Measurements from ENCODE around the gene ABLIM2. TPM values are rescaled to one million over a fixed set of nuclear protein-coding genes. Genes with fewer than 3 reads are reported as not detected.

ABLIM2 gene
- total RNA-seq, 2 experiments from 2014 or later: 0.13 TPM; not detected in 1

DNA sequence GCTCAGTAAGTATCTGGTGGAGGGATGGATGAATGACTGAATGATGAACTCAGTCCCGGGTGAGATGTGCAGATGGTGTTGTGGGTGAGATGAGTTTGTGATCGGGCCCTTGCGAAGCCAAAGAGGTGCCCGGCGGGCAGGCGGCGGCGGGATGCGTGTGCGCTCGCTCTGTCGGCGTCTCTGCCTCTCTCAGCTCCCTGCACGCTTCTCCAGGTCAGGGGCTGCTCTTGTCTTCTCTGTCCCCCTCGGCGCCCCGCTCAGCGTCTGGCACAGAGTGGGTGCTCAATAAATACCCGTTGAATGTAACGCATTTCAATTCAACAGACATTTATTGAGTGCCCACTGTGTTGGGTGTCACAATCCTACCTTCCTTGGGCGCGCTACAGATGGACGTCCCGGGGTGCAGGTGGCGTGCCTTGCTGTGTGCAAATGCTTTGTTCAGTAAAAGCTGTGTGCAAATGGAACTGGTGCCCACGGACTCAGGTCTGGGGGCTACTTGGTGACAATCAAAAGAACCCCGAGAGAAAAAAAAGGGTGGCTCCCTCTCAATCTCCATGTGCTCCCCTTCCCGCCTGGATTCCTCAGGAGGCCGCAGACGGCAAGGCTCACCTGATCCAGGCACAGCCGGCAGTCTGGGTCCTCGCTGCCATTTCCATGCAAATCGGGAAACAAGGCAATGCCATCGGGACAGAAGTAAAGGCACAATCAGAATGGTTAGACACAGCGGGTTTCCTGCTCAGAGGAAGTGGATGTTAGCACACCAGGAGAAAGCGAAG is 153.4 kb downstream of the ABLIM2 start:
- H3K27ac Mint-ChIP-seq: no peak overlapping the region
- H3K9me3 Mint-ChIP-seq: no peaks in the 10 kb centered on the region
- H3K36me3 Mint-ChIP-seq (ENCODE audit: low read depth): no peaks in the 10 kb centered on the region

DNA sequence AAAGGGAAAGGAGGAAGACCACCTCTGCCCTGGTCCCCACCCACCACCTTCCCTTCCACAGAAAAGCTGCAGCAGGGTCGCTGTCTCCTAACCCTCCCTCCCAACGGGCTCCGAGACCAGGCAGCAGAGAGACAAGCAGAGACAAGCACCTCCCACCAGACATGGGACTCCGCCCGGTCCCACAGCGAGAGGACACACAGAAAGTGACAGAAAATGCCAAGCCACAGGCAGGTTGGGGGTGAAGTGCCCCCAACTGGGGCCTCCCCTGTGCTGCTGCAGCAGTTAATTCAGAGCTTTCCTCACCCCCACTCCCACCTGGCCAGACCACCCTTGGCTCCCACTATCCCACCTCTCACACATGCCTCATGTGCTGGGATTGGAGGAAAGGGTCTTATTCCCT is 154.5 kb downstream of the ABLIM2 start:
- Mint-ChIP-seq H3K36me3 (ENCODE audit: low read depth) (no peaks in the 10 kb centered on the region), H3K27me3 (no peaks in the 10 kb centered on the region), H3K27ac (no peak overlapping the region), H3K4me3 (no peak overlapping the region), H3K9me3 (no peaks in the 10 kb centered on the region), H3K4me1 (no peaks in the 10 kb centered on the region)
- CTCF ChIA-PET: no interaction called here
- POLR2A ChIA-PET: no interaction called here
- no peak for DNase-seq

More for the DNA sequence above, 153.4 kb downstream of the ABLIM2 start:
- Mint-ChIP-seq H3K27me3 (no peaks in the 10 kb centered on the region), H3K4me1 (no peaks in the 10 kb centered on the region), H3K4me3 (no peak overlapping the region)
- no peak for DNase-seq
- ChIA-PET CTCF (no interaction called here), POLR2A (no interaction called here)

DNA sequence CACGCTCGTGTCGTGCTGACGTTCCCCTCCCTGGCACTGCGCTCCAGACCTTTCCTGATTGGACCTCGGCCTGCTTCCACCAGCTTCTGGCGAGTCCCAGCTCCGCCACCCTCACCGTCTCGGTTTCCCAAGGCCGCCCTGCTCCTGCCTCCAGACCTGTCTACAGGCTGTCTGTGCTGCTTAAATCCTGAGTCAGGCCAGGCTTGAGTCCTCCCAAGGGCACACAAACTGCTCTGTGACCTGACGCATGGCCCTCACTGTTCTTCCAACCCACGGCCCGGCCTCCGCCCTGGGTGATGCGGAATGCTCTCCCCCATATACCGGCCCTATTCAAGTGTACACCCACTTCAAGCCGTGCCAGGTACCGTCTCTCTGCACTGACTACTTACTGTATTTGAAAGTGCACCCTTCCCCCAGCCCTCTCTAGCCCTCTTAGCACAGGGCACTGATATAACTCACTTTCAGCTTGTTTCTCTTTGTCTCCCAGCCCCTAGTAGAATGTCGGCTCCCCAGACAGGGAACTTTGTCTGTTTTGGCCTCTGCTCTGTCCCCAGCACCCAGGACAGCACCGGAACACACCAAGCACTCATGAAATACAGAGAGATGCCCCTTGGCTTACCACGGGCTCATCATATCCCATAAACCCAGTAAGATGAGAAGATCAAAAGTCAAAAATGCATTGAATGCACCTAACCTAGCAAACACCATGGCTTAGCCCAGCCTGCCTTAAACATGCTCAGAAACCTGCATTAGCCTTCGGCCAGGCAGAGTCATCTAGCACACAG is 155.9 kb downstream of the ABLIM2 start:
- CTCF ChIA-PET: no interaction called here
- Mint-ChIP-seq H3K4me1 (no peaks in the 10 kb centered on the region), H3K9me3 (no peaks in the 10 kb centered on the region), H3K4me3 (no peak overlapping the region), H3K27ac (no peak overlapping the region), H3K36me3 (ENCODE audit: low read depth) (no peaks in the 10 kb centered on the region), H3K27me3 (no peaks in the 10 kb centered on the region)
- POLR2A ChIA-PET: no interaction called here
- no peak for DNase-seq

DNA sequence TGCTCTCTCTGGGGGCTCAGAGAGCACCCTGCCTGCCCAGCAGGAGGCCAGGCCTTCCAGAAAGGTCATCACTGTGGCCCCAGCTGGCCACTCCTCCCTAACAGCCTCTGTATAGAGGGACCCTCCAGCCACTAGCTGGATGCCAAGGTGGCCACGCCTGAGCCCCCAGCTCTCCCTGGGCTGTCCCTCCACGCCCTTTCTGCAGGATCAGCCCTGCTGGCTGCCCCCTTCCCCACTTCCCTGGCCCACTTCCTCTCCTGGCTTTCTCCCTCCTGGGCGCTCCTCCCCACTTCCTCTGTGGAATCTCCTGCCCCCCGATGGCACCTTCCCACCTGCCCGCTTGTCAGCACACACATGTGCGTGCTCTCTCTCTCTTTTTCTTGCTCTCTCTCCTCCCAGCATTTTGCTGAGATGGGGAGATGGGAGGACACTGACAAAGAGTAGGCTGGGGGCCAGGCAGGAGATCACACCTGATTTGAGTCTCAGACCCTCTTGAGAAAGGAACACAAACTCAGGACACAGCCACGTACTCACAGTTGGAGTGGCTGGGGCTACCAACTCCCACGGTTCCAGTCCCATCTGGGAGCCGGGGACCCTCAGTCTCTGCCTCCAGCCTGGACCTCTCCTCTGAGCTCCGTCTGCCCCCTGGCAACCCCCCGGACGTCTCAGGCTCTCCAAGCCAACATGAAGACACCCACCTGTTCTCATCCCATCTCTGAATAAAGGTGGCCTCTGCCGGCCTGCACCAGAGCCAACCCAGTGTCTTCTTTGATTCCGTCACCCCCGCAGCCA is 156.9 kb downstream of the ABLIM2 start:
- Mint-ChIP-seq H3K27me3 (no peaks in the 10 kb centered on the region), H3K9me3 (no peaks in the 10 kb centered on the region), H3K4me3 (no peak overlapping the region), H3K36me3 (ENCODE audit: low read depth) (no peaks in the 10 kb centered on the region), H3K27ac (no peak overlapping the region), H3K4me1 (no peaks in the 10 kb centered on the region)
- CTCF ChIA-PET: no interaction called here
- POLR2A ChIA-PET: no interaction called here
- DNase-seq: no peak

DNA sequence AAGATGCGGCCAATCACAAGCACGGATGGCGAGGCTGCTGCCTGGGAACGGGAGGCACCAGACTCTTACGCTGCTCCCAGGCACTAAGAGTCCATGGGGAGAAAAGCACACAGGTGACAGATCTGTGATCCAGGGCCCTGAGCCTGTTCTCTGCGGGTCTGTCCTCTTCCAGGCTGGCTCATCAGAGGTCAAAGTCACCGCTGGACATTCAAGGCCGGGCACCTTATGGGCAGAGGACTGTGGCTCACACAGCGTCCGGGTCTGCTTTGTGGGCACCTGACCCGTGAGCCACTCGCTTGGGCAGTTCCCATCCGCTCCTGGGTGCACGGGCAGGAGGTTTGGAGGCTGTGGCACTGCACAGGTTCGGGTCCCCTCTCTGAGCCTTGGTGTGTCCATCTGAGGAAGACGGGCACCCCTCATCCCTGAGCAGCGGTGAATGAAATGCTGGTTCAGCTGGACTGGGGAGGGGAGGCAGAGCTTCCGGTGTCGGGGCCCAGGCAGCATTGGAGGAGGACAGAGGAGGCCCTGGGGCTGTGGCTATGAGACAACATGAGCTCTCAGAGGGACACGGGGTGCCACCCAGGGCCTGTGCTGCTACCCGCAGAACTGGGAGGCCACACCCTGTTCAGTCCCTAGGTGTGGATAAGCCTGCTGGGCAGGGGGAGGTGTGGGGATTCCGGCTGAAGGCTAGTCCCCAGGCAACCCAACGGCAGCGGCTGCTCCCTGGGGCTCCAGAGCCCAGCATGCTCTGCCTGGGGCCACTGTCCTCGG is 157.7 kb downstream of the ABLIM2 start:
- ChIA-PET POLR2A (no interaction called here), CTCF (no interaction called here)
- H3K4me1 Mint-ChIP-seq: no peaks in the 10 kb centered on the region
- H3K27me3 Mint-ChIP-seq: no peaks in the 10 kb centered on the region
- H3K36me3 Mint-ChIP-seq (ENCODE audit: low read depth): no peaks in the 10 kb centered on the region
- no peak for DNase-seq
- no peak overlapping the region for H3K4me3 Mint-ChIP-seq
- no peaks in the 10 kb centered on the region for H3K9me3 Mint-ChIP-seq
- H3K27ac Mint-ChIP-seq: no peak overlapping the region

DNA sequence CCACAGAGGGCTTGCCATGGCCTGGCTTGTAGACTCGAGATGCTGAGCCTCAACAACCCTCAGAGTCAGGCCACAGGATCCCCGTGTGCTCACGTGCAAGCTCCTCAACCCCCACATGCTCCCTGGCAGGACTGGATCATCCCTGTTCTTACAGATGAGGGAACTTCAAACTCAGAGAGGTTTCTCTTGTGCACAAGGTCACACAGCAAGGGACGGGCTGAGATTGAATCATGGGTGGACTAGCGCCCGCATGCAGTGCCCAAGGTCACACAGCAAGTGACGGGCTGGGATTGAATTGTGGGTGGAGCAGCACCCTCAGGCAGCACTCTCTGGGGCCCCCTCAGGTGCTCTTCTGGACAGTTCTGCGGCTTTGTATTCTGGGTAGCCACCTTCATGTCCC is 158.4 kb downstream of the ABLIM2 start:
- no peak for DNase-seq
- Mint-ChIP-seq H3K27ac (no peak overlapping the region), H3K4me1 (no peaks in the 10 kb centered on the region), H3K4me3 (no peak overlapping the region), H3K27me3 (no peaks in the 10 kb centered on the region), H3K36me3 (ENCODE audit: low read depth) (no peaks in the 10 kb centered on the region), H3K9me3 (no peaks in the 10 kb centered on the region)
- POLR2A ChIA-PET: no interaction called here
- CTCF ChIA-PET: no interaction called here

DNA sequence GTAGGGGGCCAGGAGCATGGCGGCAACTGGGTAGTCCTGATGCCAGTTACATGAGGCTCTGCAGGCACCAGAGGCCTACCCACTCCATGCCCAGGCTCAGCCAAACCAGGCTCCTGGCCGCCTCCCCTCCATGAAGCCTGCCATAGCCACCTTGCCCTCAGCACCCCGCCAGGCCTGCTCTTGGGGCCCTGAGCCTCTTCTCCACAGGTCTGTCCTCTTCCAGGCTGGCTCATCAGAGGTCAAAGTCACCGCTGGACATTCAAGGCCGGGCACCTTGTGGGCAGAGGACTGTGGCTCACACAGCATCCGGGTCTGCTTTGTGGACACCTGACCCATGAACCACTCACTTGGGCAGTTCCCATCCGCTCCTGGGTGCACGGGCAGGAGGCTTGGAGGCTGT is 158.9 kb downstream of the ABLIM2 start:
- no peak overlapping the region for H3K27ac Mint-ChIP-seq
- H3K36me3 Mint-ChIP-seq (ENCODE audit: low read depth): no peaks in the 10 kb centered on the region
- H3K4me1 Mint-ChIP-seq: no peaks in the 10 kb centered on the region
- ChIA-PET POLR2A (no interaction called here), CTCF (no interaction called here)
- H3K4me3 Mint-ChIP-seq: no peak overlapping the region
- no peaks in the 10 kb centered on the region for H3K27me3 Mint-ChIP-seq
- H3K9me3 Mint-ChIP-seq: no peaks in the 10 kb centered on the region
- no peak for DNase-seq

DNA sequence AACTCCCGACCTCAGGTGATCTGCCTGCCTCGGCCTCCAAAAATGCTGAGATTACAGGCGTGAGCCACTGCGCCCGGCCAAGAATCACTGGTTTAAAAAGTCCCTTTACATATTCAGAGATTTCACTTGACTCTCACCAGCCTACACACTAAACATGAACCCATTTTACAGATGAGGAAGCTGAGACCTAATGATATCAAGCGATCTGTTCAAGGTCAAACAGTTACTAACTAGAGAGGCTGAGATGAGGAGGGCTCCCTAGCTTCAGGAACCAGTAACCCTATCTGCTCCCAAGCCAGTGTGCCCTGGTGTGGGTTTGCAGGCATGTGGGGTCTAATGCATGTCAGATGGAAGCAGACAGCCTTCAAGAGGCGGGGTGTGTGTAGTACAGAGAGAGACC is 159.3 kb downstream of the ABLIM2 start:
- CTCF ChIA-PET: no interaction called here
- Mint-ChIP-seq H3K36me3 (ENCODE audit: low read depth) (no peaks in the 10 kb centered on the region), H3K4me3 (no peak overlapping the region), H3K4me1 (no peaks in the 10 kb centered on the region), H3K9me3 (no peaks in the 10 kb centered on the region), H3K27me3 (no peaks in the 10 kb centered on the region), H3K27ac (no peak overlapping the region)
- DNase-seq: no peak
- POLR2A ChIA-PET: no interaction called here

DNA sequence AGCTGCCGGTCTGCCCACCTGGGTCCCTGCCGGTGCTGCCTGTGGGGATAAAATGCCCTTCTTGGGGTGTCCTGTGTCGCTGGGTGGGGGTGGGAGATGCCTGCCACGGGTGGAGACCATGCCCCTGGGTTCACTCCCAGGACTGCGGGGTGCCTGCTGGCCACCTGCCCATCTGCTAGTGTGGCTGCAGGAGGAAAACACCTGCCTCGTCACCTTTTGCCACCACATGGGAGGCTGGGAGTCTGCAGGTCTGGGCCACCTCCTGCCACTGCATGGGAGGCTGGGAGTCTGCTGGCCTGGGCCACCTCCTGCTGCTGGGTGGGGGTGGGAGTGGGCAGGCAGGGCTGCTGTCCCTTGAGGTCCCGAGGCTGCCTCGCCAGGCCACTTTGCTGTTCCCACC is 160.2 kb downstream of the ABLIM2 start:
- no peak for DNase-seq
- POLR2A ChIA-PET: no interaction called here
- H3K4me1 Mint-ChIP-seq: no peaks in the 10 kb centered on the region

DNA sequence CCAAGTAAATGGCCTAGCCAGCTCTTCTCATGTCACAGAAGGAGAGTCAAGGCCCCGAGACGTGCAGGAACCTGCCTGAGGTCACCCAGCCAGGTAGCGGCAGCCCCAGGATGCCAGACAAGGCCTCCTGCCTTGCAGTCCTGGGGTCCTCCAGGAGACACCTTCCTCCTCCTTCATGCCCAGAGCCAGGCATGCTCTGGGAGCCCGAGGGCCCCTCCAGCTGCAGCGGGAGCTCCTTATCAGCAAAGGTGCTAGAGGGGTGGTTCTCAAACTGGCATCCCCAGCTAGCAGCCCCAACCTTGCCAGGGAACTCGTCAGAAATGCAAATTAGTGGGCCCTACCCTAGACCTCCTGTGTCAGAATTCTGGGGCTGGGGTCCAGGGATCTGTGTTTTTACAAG is 162.7 kb downstream of the ABLIM2 start:
- H3K4me1 Mint-ChIP-seq: no peaks in the 10 kb centered on the region
- POLR2A ChIA-PET: no interaction called here
- H3K27me3 Mint-ChIP-seq: no peaks in the 10 kb centered on the region
- H3K9me3 Mint-ChIP-seq: no peaks in the 10 kb centered on the region
- H3K36me3 Mint-ChIP-seq (ENCODE audit: low read depth): no peaks in the 10 kb centered on the region
- no peak for DNase-seq
- H3K27ac Mint-ChIP-seq: no peak overlapping the region
- no peak overlapping the region for H3K4me3 Mint-ChIP-seq
- CTCF ChIA-PET: no interaction called here

More for the DNA sequence above, 160.2 kb downstream of the ABLIM2 start:
- Mint-ChIP-seq H3K9me3 (no peaks in the 10 kb centered on the region), H3K27ac (no peak overlapping the region), H3K27me3 (no peaks in the 10 kb centered on the region), H3K4me3 (no peak overlapping the region), H3K36me3 (ENCODE audit: low read depth) (no peaks in the 10 kb centered on the region)
- CTCF ChIA-PET: no interaction called here

DNA sequence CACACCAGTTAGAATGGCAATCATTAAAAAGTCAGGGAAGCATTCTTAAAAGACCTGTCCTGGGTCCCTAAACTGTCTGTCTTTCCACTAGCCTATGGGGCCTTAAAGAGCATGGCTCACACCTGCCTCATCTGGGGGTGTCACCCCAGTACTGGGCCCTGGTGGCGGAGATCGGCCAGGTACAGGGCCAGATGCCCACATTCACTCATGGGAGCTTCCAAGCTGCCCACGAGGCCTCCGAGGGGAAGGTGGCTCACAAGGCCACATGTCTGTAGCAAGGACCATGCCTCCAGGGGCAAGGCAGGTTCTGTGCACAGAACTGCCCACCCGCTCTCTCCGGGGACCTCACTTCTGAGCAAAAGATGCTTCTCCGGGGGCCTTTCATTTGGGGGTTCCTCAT is 163.5 kb downstream of the ABLIM2 start:
- DNase-seq: no peak
- no peak overlapping the region for H3K4me3 Mint-ChIP-seq
- H3K27ac Mint-ChIP-seq: no peak overlapping the region
- ChIA-PET POLR2A (no interaction called here), CTCF (no interaction called here)
- H3K4me1 Mint-ChIP-seq: no peaks in the 10 kb centered on the region
- no peaks in the 10 kb centered on the region for H3K27me3 Mint-ChIP-seq
- H3K9me3 Mint-ChIP-seq: no peaks in the 10 kb centered on the region
- no peaks in the 10 kb centered on the region for H3K36me3 Mint-ChIP-seq (ENCODE audit: low read depth)

DNA sequence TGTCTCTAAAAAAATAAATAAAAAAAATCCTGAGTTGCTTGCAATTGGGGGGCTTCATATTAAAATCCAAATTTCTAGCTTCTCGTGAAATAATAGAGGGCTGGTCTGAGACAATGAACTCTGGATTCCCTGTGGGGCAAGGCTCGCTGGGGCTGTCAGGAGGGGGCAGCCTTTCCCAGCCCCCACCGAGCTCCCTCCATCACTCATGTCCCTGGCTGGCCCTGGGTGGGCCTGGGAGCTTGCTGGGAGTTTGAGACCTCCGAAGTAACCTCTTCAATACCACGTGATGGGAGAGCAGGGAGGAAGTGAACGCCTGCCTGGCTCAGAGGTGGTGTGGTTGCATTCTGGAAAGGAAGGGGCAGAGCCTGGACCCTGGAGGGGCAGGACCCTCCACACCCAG is 164.9 kb downstream of the ABLIM2 start:
- no peaks in the 10 kb centered on the region for H3K27me3 Mint-ChIP-seq
- no peak overlapping the region for H3K4me3 Mint-ChIP-seq
- H3K4me1 Mint-ChIP-seq: no peaks in the 10 kb centered on the region
- ChIA-PET POLR2A (no interaction called here), CTCF (interaction anchor here (0.6 kb wide), 1 partner anchor 1250 kb away, joined by 4 read pairs; no protein-coding TSS in a partner anchor)
- no peak overlapping the region for H3K27ac Mint-ChIP-seq
- H3K9me3 Mint-ChIP-seq: no peaks in the 10 kb centered on the region
- H3K36me3 Mint-ChIP-seq (ENCODE audit: low read depth): no peaks in the 10 kb centered on the region
- DNase-seq: no peak

DNA sequence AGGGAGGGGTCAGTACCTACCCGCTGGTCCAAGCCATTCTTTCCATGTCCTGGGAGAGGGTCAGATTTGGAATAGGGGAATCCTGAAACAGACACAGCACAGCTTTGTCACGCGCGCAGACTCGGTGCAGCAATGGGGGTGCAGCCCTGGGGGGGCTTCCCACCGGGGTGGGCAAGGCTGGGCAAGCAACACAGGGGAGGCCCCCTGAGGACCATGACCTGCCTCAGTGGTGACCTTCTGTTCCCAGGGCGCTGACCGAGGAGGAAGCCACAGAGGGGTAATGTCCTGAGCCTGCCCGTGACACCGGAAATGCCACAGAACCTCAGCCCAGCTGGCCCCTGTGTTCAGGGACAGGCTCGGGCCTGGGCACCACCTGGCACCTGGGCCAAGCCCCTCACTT is 165.8 kb downstream of the ABLIM2 start:
- Mint-ChIP-seq H3K4me1 (no peaks in the 10 kb centered on the region), H3K9me3 (no peaks in the 10 kb centered on the region), H3K4me3 (no peak overlapping the region), H3K27ac (no peak overlapping the region), H3K36me3 (ENCODE audit: low read depth) (no peaks in the 10 kb centered on the region), H3K27me3 (peaks cover 3% of the 10 kb centered on the region)
- POLR2A ChIA-PET: no interaction called here
- CTCF ChIA-PET: interaction anchor here (1.0 kb wide), 1 partner anchor 9 kb away, joined by 3 read pairs; no protein-coding TSS in a partner anchor
- DNase-seq: no peak

All from activated CD4-positive, alpha-beta memory T cell treated with anti-CD3 and anti-CD28 coated beads, Interleukin-2, amount 10 ng/mL, durations not matched to agents 7 days and 5 days (primary cell).